Trophoblast cell (in vitro differentiated cells and primary cell): ENCODE results near the gene CSH2.

Experiments
- DNase-seq, 2 donors: peaks; one replicate each; pipeline ENCODE4 v3.0.0-alpha.2; 2016
- H2AFZ ChIP-seq: 2 replicates; pipeline ENCODE4 v1.6.1; 2013; ENCODE audit warnings: low read length, moderate library complexity, mild to moderate bottlenecking; ENCODE audit not compliant: insufficient read depth, poor library complexity
- H2AK5ac ChIP-seq: 2 replicates; pipeline ENCODE4 v1.6.1; 2013; ENCODE audit warnings: mild to moderate bottlenecking, low read length
- H2BK120ac ChIP-seq: 2 replicates; pipeline ENCODE4 v1.6.1; 2013; ENCODE audit warnings: low read length, mild to moderate bottlenecking, moderate library complexity; ENCODE audit not compliant: insufficient read depth, poor library complexity
- H2BK12ac ChIP-seq: 2 replicates; pipeline ENCODE4 v1.6.1; 2013; ENCODE audit warnings: mild to moderate bottlenecking, low read length, moderate library complexity
- H2BK5ac ChIP-seq: 2 replicates; pipeline ENCODE4 v1.6.1; 2013; ENCODE audit warnings: low read length, low read depth, moderate library complexity, mild to moderate bottlenecking; ENCODE audit not compliant: poor library complexity
- H3K14ac ChIP-seq: 2 replicates; pipeline ENCODE4 v1.6.1; 2013; ENCODE audit warnings: mild to moderate bottlenecking, low read length
- H3K18ac ChIP-seq: 2 replicates; pipeline ENCODE4 v1.6.1; 2013; ENCODE audit warnings: mild to moderate bottlenecking, low read length
- H3K23ac ChIP-seq: 2 replicates; pipeline ENCODE4 v1.6.1; 2013; ENCODE audit warnings: low read length
- H3K27ac ChIP-seq: 2 replicates; pipeline ENCODE4 v1.5.1; 2013; ENCODE audit warnings: low read depth, mild to moderate bottlenecking, inconsistent platforms, low read length, moderate library complexity
- H3K27me3 ChIP-seq: 2 replicates; pipeline ENCODE4 v1.6.1; 2013; ENCODE audit warnings: inconsistent platforms, mild to moderate bottlenecking, low read length, moderate library complexity; ENCODE audit not compliant: insufficient read depth
- H3K36me3 ChIP-seq, 2 experiments: 1 replicate in 1 of 2; 2 replicates in 1 of 2; pipeline ENCODE4 v1.6.1; 2013; ENCODE audit warnings: low read length in 2 of 2, mild to moderate bottlenecking in 2 of 2, moderate library complexity in 1 of 2; ENCODE audit not compliant: insufficient read depth in 2 of 2, control insufficient read depth in 1 of 2
- H3K4ac ChIP-seq: 2 replicates; pipeline ENCODE4 v1.6.1; 2013; ENCODE audit warnings: low read depth, mild to moderate bottlenecking, low read length, moderate library complexity
- H3K4me1 ChIP-seq, 2 experiments: 1 replicate in 1 of 2; 2 replicates in 1 of 2; pipeline ENCODE4 v1.6.1; 2013; ENCODE audit warnings: low read length in 2 of 2, mild to moderate bottlenecking in 2 of 2, moderate library complexity in 1 of 2; ENCODE audit not compliant: insufficient read depth in 2 of 2, control insufficient read depth in 1 of 2
- H3K4me2 ChIP-seq: 2 replicates; pipeline ENCODE4 v1.6.1; 2013; ENCODE audit warnings: inconsistent platforms, mild to moderate bottlenecking, low read length, moderate library complexity
- H3K4me3 ChIP-seq: 2 replicates; pipeline ENCODE4 v1.5.1; 2013; ENCODE audit warnings: mild to moderate bottlenecking, low read depth, low read length, inconsistent platforms
- H3K79me1 ChIP-seq: one replicate; pipeline ENCODE4 v1.6.1; 2013; ENCODE audit warnings: low read length
- H3K79me2 ChIP-seq: 2 replicates; pipeline ENCODE4 v1.6.1; 2013; ENCODE audit warnings: low read length, mild to moderate bottlenecking; ENCODE audit not compliant: control insufficient read depth, insufficient read depth, poor library complexity
- H3K9ac ChIP-seq: 2 replicates; pipeline ENCODE4 v1.6.1; 2013; ENCODE audit warnings: mild to moderate bottlenecking, low read length
- H3K9me3 ChIP-seq: 2 replicates; pipeline ENCODE4 v1.6.1; 2013; ENCODE audit warnings: low read depth, mild to moderate bottlenecking, control low read depth, inconsistent platforms, low read length; ENCODE audit not compliant: insufficient read depth
- H4K12ac ChIP-seq: 2 replicates; pipeline ENCODE4 v1.6.1; 2013; ENCODE audit warnings: low read depth, mild to moderate bottlenecking, low read length, moderate library complexity
- H4K8ac ChIP-seq: 2 replicates; pipeline ENCODE4 v1.6.1; 2013; ENCODE audit warnings: low read depth, mild to moderate bottlenecking, low read length, moderate library complexity
- H4K91ac ChIP-seq: one replicate; pipeline ENCODE4 v1.6.1; 2013; ENCODE audit warnings: low read depth, mild to moderate bottlenecking, low read length, moderate library complexity
- WGBS: extraction: QIAGEN DNeasy Blood & Tissue Kit; methylation state at CpG from one replicate; pipeline ENCODE4 v1.1.7; 2013; ENCODE audit warnings: missing lambda C conversion rate; ENCODE audit not compliant: insufficient read length, insufficient coverage; ENCODE audit errors: extremely low coverage; 5-methylcytosine and 5-hydroxymethylcytosine counted together

The CSH2 gene

GRCh38 chr17:63830904-63831491, 42.5 kb downstream of the CSH2 start:
- peaks cover 13% of the 10 kb centered on the region for H3K79me2 ChIP-seq
- no peak overlapping the region for H3K4ac ChIP-seq
- no peak overlapping the region for H3K9ac ChIP-seq
- peaks cover 60 to 66% of the 10 kb centered on the region in 2 experiments for H3K36me3 ChIP-seq
- no peak overlapping the region for H3K27ac ChIP-seq
- H4K12ac ChIP-seq, result no peak overlapping the region
- no peak overlapping the region for H4K8ac ChIP-seq
- no peak overlapping the region for H3K4me3 ChIP-seq
- no peak overlapping the region for H3K4me2 ChIP-seq
- no peak overlapping the region for H2AFZ ChIP-seq
- no peak overlapping the region for H2BK5ac ChIP-seq
- H2BK12ac ChIP-seq, result no peak overlapping the region
- no CpG with 5 or more reads among the region's 15 CpGs for WGBS
- no peaks in the 10 kb centered on the region for H3K27me3 ChIP-seq
- no peak overlapping the region for H3K14ac ChIP-seq
- no peak for DNase-seq
- H2BK120ac ChIP-seq, result no peak overlapping the region
- H4K91ac ChIP-seq, result no peak overlapping the region
- H3K4me1 ChIP-seq, result peaks cover 2 to 17% of the 10 kb centered on the region in 2 experiments
- H3K18ac ChIP-seq, result no peak overlapping the region
- H2AK5ac ChIP-seq, result no peak overlapping the region
- H3K9me3 ChIP-seq, result no peaks in the 10 kb centered on the region
- peaks cover 13% of the 10 kb centered on the region for H3K79me1 ChIP-seq
- H3K23ac ChIP-seq, result no peak overlapping the region

- Histone ChIP-seq H3K14ac (no peak overlapping the region), H3K27me3 (no peaks in the 10 kb centered on the region), H3K18ac (no peak overlapping the region), H3K4me1 (peaks cover under 1 to 20% of the 10 kb centered on the region in 2 experiments), H3K79me2 (peaks cover 13% of the 10 kb centered on the region), H3K9ac (no peak overlapping the region), H4K91ac (no peak overlapping the region), H4K12ac (no peak overlapping the region), H3K79me1 (peaks cover 13% of the 10 kb centered on the region), H2BK12ac (no peak overlapping the region), H3K4ac (no peak overlapping the region), H2AFZ (no peak overlapping the region), H4K8ac (no peak overlapping the region), H2BK120ac (no peak overlapping the region), H2AK5ac (no peak overlapping the region), H3K4me3 (no peak overlapping the region), H3K27ac (no peak overlapping the region), H3K23ac (no peak overlapping the region), H3K9me3 (no peaks in the 10 kb centered on the region), H3K36me3 (peaks cover 60 to 65% of the 10 kb centered on the region in 2 experiments), H3K4me2 (no peak overlapping the region), H2BK5ac (no peak overlapping the region)
- no CpG with 5 or more reads among the region's 5 CpGs for WGBS
- no peak for DNase-seq
Observed at GRCh38 chr17:63830278-63830677, 43.2 kb downstream of the CSH2 start.

- H3K79me1 ChIP-seq, result peaks cover 13% of the 10 kb centered on the region
- no peak overlapping the region for H3K9ac ChIP-seq
- H3K27me3 ChIP-seq, result no peaks in the 10 kb centered on the region
- peaks cover 60 to 70% of the 10 kb centered on the region in 2 experiments for H3K36me3 ChIP-seq
- no peak overlapping the region for H2AK5ac ChIP-seq
- no peak overlapping the region for H2BK120ac ChIP-seq
- no peak overlapping the region for H3K23ac ChIP-seq
- no peak overlapping the region for H3K27ac ChIP-seq
- no peak overlapping the region for H3K14ac ChIP-seq
- peaks cover 13% of the 10 kb centered on the region for H3K79me2 ChIP-seq
- no peak overlapping the region for H4K91ac ChIP-seq
- no peak overlapping the region for H3K4me3 ChIP-seq
- H3K4me2 ChIP-seq, result no peak overlapping the region
- no peaks in the 10 kb centered on the region for H3K9me3 ChIP-seq
- H4K8ac ChIP-seq, result no peak overlapping the region
- H2BK5ac ChIP-seq, result no peak overlapping the region
- H4K12ac ChIP-seq, result no peak overlapping the region
- no CpG with 5 or more reads among the region's 3 CpGs for WGBS
- DNase-seq, result no peak
- H2AFZ ChIP-seq, result no peak overlapping the region
- H3K18ac ChIP-seq, result no peak overlapping the region
- peaks cover 0 to 11% of the 10 kb centered on the region in 2 experiments for H3K4me1 ChIP-seq
- no peak overlapping the region for H2BK12ac ChIP-seq
- H3K4ac ChIP-seq, result no peak overlapping the region
Observed at GRCh38 chr17:63828936-63829335, 44.5 kb downstream of the CSH2 start.

- Histone ChIP-seq H3K27ac (peak overlapping the region; percentile 88), H3K27me3 (no peaks in the 10 kb centered on the region), H3K23ac (no peak overlapping the region), H3K14ac (peak overlapping the region; percentile 84), H4K91ac (peak overlapping the region; percentile 74), H3K9ac (peak overlapping the region; percentile 93), H2AK5ac (no peak overlapping the region), H2BK120ac (peak overlapping the region; percentile 60), H4K8ac (peak overlapping the region; percentile 89), H3K4me2 (peak overlapping the region; percentile 88), H3K79me1 (peaks cover 13% of the 10 kb centered on the region), H3K18ac (peak overlapping the region; percentile 83), H3K4me1 (peaks cover 0 to 11% of the 10 kb centered on the region in 2 experiments), H4K12ac (peak overlapping the region; percentile 88), H2AFZ (peak overlapping the region; percentile 76), H3K4ac (peak overlapping the region; percentile 71), H3K9me3 (no peaks in the 10 kb centered on the region), H2BK5ac (peak overlapping the region; percentile 29), H3K4me3 (peak overlapping the region; percentile 92), H3K79me2 (peaks cover 13% of the 10 kb centered on the region), H2BK12ac (no peak overlapping the region), H3K36me3 (peaks cover 54 to 68% of the 10 kb centered on the region in 2 experiments)
- no peak for DNase-seq
- WGBS, result no CpG with 5 or more reads among the region's 19 CpGs
Observed at GRCh38 chr17:63827801-63828221, 45.7 kb downstream of the CSH2 start.
